ENCODE results near the gene NAXE.

The NAXE gene

DNA sequence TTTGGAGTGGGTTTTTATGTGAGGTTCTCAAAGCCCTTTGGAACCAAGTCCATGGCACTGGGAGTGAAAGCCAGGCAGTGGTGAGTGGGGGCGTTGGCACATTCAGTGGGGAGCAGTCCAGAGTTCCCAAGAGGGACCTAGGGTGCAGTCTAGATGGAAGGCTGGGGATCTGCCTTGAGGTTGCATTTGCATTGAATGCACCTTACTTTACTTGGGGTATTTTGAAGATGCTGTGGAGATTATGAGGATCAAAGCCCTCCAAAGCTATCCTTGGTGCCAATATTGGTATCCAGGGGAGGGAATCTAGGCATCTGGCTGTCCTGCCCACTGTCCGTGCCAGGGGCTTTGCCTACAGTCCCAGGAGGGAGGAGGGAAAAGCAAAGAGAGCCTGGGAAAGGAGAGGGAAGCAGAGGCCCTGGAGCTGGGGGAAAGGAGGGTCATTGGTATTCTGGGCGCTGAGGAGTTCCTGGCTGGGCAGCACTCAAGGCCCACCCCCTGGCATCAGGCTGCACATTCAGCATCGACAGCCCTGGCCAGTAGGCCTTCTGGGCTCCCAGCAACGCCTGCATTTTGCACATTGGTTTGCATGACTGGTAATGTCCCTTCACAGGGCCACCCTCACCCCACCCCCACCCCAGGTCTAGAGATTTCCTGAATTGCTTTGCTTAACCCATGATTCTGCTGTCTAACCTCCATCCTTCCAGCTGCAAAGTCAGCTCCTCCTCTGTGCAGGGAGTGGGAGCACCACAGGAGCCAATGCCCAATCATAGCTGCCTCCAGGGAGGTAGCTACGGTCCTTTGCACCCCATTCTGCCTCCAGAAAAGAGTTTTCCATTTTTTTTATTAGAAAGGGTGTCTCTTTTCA is 49.5 kb downstream of the NAXE start:
- H3K4me3 ChIP-seq (ENCODE audit: low read depth, low read length) = no peak overlapping the region
- DNase-seq (ENCODE audit: low read depth) = no peak

DNA sequence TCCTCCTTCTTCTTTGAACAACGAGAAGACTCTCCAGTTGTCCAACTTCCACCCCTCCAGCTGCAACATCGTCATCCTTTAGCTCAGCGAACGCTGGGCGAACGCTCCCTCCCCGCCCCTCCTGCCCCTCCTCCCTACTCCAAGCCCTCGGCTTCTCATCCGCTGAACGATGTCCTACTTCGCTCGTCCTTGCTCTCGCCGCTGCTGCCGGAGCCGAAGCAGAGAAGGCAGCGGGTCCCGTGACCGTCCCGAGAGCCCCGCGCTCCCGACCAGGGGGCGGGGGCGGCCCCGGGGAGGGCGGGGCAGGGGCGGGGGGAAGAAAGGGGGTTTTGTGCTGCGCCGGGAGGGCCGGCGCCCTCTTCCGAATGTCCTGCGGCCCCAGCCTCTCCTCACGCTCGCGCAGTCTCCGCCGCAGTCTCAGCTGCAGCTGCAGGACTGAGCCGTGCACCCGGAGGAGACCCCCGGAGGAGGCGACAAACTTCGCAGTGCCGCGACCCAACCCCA is 50.2 kb downstream of the NAXE start, which contains the start of gene BCAN:
TSS of gene BCAN (plus strand) at position 357 of the 504 bp plus-strand sequence. CDS start 3,938 bp downstream, outside the sequence.
- no peak within 1 kb of the TSS for H3K4me3 ChIP-seq (ENCODE audit: low read depth, low read length)
- DNase-seq (ENCODE audit: low read depth) = no peak
- TF ChIP-seq, protein P1, sequence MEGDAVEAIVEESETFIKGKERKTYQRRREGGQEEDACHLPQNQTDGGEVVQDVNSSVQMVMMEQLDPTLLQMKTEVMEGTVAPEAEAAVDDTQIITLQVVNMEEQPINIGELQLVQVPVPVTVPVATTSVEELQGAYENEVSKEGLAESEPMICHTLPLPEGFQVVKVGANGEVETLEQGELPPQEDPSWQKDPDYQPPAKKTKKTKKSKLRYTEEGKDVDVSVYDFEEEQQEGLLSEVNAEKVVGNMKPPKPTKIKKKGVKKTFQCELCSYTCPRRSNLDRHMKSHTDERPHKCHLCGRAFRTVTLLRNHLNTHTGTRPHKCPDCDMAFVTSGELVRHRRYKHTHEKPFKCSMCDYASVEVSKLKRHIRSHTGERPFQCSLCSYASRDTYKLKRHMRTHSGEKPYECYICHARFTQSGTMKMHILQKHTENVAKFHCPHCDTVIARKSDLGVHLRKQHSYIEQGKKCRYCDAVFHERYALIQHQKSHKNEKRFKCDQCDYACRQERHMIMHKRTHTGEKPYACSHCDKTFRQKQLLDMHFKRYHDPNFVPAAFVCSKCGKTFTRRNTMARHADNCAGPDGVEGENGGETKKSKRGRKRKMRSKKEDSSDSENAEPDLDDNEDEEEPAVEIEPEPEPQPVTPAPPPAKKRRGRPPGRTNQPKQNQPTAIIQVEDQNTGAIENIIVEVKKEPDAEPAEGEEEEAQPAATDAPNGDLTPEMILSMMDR (IDR thresholded peaks at IDR 0.05; ENCODE audit: insufficient read depth, low read depth, low read length, missing control alignments) = no peak

More for the DNA sequence above, 49.5 kb downstream of the NAXE start:
- TF ChIP-seq, protein P1 (IDR thresholded peaks at IDR 0.05; ENCODE audit: insufficient read depth, low read depth, low read length, missing control alignments) = no peak

DNA sequence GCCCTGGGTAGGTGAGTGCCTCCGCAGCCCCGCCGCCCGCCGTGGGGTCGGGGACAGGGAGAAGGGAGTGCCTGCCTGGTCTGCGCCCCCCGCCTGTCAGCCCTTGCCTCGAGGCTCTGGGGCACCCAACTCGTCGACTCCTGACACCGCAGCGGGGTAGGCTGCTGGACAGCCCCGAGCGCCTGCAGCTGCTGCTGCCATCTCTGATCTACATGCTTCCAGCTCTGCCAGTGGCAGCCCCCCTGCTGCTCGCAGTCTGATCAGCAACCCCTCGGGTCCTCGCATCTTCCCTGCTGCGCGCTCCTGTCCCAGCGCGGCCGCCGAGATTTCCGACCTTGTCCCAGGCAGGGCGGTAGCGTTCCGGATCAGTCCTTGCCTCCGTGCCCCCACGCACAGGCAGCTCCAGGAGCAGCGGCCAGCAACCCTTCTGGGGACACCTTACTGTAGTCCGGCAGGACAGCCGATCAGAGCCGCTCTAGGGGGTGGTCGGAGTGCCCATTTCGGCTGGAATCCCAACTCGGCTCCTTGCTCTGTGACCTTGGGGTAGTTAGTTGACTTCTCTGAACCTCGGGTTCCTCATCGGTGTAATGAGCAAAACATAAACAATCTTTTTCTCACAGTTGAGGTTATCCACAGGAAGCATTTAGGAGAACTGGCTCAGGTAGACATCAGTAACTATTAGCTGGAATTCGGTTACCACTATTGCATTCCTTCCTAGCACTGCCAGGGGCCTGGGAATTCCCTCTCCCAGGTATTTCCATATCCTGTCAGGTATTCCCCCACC is 50.9 kb downstream of the NAXE start:
- no peak overlapping the region for H3K4me3 ChIP-seq (ENCODE audit: low read depth, low read length)
- no peak for DNase-seq (ENCODE audit: low read depth)
- TF ChIP-seq, protein P1 (IDR thresholded peaks at IDR 0.05; ENCODE audit: insufficient read depth, low read depth, low read length, missing control alignments) = no peak

DNA sequence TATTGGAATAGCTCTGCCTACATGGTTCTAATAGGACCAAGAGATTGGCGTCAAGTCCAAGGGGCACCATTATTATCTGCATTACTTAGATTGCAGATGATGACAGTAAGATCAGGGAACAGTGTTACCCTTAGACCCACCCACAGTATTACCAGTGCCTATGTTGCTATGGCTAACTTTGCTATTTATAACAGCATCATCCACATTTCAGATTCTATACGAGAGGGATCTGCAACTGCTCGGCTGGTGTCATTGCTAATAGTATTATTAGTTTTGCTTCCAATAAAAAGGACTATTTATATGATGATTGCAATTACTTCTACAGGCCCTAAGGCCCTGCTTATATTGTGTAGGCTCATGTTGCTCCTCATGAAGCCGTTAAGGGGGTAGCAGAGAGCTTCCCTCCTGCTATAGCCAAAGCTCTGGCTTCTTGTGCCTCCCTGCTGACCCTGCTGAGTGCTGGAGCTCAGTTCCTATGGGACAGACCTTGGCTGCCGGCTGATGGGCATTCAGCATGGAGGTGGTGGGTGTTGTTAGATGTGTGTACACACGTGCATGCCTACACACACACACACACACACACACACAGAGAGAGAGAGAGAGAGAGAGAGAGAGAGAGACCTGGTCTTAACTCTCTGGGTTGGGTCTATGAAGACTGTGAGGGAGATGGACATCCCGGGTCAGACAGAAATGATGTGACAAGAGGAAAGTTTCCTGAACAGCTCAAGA is 51.6 kb downstream of the NAXE start:
- H3K4me3 ChIP-seq (ENCODE audit: low read depth, low read length) = no peak overlapping the region
- TF ChIP-seq, protein P1 (IDR thresholded peaks at IDR 0.05; ENCODE audit: insufficient read depth, low read depth, low read length, missing control alignments) = no peak
- no peak for DNase-seq (ENCODE audit: low read depth)

DNA sequence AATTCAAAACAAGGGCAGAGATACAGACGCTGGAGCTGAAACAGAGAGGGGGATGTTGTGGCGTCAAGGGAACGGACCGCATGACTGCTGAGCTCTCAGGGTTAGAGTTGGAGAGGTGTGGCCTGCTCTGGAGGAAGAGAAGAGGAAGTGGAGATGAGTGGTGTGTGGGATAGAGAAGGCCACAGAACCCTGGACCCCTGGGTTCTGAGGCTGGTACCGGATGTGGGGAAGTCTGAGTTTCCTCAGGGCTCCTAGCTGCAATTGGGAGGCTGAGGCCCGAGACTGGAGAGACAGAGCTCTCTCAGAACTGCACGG is 52.2 kb downstream of the NAXE start:
- TF ChIP-seq, protein P1 (IDR thresholded peaks at IDR 0.05; ENCODE audit: insufficient read depth, low read depth, low read length, missing control alignments) = no peak
- no peak overlapping the region for H3K4me3 ChIP-seq (ENCODE audit: low read depth, low read length)
- peak; percentile 66 for DNase-seq (ENCODE audit: low read depth)
